Renal cortex interstitium (tissue), 11 donors: ENCODE data around the gene SPRYD7. TPM values are rescaled to one million over a fixed set of nuclear protein-coding genes. Genes with fewer than 3 reads are reported as not detected.
"Not testable (repeated sequence)": the region's sequence is repeated elsewhere in the genome, so short reads cannot be mapped to it uniquely, and the experiment has no call there.

ENCODE experiments used
- DNase-seq, 11 donors: peaks; one replicate each; pipeline ENCODE4 v3.0.0-alpha.2; 2013; ENCODE audit warnings: low read depth in 9 of 11, low spot score in 4 of 11; ENCODE audit errors: extremely low read depth in 1 of 11
- polyA plus RNA-seq, 3 donors: library from polyadenylated mRNA; unstranded; fragments of 120-200 nt; gene quantifications; one replicate each; pipeline ENCODE4 v1.2.1, GENCODE V29; 2013; ENCODE audit not compliant: insufficient read length in 3 of 3

Gene SPRYD7
- polyA plus RNA-seq, 3 donors = 11.6 to 14.5 (median 13.1) TPM

DNA sequence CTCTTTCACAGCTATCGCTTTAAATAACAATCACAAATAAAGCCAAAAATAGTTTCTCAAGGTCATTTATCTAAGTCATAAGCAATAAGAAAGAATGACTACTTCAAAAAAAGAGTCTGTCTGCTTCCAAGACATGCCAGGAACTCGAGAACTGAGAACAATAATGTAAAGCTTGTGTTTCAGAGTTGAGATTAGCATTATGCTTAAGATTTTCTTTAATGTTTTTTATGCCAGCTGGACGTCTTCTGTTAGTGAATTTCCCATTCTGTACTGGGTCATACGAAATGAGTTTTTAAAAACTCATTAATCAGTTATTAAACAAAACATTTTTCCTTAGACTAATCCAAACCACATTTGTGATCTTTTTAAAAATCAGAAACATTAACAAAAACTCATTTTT is 3.2 kb upstream of the SPRYD7 start:
- DNase-seq = peak in 4 of 11 donors; percentile 0 to 15 (median 10)

DNA sequence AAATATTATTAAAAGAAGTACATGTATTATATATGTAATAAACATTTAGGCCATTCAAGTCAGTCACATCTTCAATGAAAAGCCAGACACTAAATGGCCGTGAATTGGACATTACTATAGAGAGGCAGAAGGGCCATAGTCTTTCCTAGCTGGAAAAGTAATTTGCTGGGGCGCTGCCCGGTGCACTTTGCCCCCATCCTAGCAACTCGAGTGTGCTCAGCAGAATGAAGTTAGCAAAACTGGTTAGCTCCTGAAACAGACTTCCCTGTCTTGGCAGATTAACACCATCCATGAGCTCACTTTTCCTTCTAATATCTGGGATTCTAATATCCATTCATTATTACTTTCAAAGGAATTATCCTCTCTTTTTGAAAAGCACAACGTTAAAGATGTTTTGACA is 2.8 kb upstream of the SPRYD7 start:
- DNase-seq = peak in 2 of 11 donors; percentile 3 to 37

DNA sequence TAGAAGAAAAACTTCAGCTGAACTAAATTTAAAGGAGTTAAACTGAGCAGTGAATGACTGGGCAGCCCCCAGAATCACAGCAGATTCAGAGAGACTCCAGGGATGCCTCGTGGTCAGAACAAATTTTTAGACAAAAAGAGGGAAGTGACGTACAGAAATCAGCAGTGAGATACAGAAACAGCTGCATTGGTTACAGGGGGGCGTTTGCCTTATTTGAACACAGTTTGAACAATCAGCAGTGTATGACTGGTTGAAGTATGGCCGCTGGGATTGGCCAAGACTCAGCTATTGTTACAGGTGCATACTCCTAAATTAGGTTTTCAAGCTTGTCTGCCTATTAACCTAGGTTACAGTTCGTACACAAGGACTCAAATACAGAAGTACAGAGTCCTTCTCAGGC is 2.2 kb upstream of the SPRYD7 start:
- DNase-seq = no peak

DNA sequence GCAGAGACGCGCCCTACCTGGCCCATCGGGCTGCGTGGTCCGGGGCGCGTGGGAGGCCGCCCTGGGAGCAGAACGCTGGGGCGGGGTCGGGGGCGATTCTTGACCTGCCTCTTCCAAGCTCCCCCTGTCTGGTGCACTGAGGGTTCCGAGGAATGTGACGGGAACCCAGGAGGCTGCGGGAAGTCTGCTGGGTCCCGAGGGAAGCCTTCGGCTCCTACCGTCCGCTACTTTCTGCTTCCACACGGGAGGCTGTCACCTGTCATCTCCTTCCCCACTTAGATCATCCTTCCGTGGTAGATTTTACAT is 781 bp upstream of the SPRYD7 start:
- DNase-seq = peak in 2 of 11 donors; percentile 11 to 13

DNA sequence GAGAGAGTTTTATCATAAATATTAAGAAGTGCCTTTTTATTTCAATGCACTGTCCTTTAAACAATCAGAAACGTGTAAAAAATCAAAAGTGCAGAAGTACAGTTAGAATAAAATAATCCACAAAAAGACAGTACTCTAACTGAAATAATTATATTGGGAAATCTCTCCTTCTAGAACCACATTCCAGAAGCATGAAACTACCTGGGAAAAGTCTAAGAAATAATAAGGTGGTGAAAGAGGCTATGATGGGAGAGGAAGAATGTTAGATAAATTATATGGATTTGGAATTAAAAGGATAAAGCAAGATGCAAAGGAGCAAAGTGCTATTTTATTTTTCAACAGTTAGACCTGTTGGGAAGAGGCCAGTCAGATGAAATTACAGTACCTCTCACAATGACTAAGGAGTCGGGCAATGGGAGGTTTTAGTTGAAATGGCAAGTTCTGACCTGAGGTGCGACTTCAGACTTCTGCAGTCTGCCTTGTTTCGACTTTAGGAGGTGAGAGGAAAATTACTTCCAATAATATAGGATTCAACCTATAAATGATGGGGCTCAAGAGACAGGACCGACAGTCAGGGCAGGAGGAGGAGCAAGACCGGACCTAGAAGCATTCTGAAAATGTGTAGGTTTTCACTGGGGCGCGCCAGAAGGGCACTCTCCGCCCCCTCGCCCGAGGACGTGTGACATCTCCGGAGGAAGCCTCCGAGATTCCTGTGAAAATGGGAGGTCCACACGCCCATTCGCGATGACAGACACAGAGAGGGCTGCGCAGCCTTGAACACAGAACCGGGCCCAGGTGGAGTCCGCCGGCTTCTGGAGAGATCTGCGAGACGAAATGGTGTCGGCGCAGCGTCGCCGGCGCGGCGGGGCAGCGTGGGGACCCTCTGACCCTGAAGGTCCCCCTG is 717 bp downstream of the SPRYD7 start:
- DNase-seq = peak in 4 of 11 donors; percentile 9 to 11 (median 10)

DNA sequence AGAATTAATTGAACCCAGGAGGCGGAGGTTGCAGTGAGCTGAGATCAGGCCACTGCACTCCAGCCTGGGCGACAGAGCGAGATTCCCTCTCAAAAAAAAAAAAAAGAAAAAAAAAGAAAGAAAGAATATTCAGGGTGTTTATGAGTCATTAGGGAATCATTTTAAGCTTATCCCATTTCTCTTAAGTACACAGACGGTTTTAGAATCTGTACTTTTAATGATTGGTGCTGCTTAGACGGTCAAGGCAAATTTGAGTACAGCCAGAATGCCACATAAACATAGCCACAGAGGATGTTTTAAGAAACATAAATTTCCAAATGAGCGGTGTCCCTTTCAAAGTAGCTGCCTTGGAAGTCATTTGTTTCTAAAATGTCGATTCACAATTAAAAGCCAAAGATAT is 2.6 kb downstream of the SPRYD7 start:
- DNase-seq = no peak

GRCh38 chr13:49932868-49933267 is 3.3 kb downstream of the SPRYD7 start:
- no peak for DNase-seq

DNA sequence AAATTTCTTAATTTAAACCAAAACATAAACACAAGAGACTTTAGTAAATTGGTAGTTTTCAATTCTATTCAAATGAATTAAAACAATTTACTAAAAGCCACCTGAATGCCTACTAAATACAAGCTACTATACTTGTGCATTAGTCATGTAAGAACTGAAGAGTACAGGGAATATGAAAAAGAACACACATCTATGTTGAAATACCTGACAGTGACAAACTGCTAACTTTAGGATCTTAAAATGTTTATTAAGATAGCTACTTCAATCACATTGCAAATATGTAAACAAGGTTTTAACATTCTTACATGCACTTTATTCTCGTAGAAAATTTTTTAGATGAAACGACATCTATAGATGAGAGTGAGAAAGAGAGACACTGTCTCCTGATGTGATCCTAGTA is 4.1 kb downstream of the SPRYD7 start:
- no peak for DNase-seq

DNA sequence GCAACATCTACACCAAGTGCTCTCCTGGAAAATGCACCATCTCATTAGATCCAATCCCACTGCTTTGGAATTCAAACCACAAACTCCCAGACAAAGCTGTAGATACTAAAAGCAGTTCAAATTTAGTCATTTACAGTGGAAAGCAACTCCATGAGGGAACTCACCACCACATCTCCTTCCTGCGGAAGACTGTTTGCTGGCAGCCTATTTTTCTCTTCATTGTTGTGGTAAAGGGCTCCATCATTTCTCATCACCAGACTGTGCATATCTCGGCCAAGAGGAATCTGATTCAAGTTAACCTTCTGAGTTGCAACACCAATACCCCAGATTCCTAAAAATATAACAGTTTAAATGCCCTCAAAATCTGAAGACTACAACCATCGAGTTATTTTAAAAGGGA is 8.4 kb downstream of the SPRYD7 start:
- no peak for DNase-seq

- no peak for DNase-seq
Measured at GRCh38 chr13:49925881-49926418, 10.2 kb downstream of the SPRYD7 start.

GRCh38 chr13:49922301-49922700 is 13.8 kb downstream of the SPRYD7 start:
- DNase-seq = no peak

DNA sequence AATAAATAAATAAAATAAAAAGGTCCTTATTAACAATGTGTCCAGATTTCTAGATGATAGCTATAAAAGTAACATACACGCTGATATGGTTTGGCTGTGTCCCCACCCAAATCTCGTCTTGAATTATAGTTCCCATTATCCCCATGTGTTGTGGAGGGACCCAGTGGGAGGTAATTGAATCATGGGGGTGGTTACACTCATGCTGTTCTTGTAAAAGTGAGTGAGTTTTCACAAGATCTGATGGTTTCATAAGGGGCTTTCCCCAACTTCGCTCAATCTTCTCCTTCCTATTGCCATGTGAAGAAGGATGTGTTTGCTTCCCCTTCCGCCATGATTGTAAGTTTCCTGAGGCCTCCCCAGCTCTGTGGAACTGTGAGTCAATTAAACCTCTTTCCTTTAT is 15.2 kb downstream of the SPRYD7 start:
- not testable (repeated sequence) for DNase-seq

DNA sequence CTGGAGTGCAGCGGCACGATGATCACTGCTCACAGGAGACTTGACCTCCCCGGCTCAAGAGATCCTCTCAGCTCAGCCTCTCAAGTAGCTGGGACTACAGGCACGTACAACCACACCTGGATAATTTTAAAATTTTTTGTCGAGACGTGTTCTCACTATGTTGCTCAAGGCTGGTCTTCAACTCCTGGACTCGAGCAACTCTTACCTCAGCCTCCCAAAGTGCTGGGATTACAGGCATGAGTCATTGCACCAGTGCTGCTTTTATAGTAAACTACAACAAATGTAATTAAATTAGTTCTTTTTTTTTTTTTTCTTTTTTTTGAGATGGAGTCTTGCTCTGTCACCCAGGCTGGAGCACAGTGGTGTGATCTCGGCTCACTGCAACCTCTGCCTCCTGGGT is 18.0 kb downstream of the SPRYD7 start:
- not testable (repeated sequence) for DNase-seq

DNA sequence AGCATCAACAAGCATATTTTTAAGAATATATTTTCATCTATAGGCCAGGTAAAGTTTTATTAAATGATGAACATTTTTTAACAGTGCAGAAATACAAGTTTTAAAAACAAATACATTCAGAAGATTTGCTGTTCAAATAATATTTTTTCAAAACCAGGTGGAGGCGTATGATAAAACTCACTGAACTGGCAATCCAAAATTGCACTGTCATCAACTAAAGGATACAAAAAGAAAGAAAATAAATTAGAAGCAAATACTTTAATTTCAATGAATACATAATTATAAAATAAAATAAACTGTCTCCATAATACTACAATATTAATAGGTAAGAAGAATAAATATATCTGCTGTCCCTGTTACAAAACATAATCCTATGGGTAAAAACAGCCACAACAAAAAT is 21.2 kb downstream of the SPRYD7 start:
- no peak for DNase-seq

DNA sequence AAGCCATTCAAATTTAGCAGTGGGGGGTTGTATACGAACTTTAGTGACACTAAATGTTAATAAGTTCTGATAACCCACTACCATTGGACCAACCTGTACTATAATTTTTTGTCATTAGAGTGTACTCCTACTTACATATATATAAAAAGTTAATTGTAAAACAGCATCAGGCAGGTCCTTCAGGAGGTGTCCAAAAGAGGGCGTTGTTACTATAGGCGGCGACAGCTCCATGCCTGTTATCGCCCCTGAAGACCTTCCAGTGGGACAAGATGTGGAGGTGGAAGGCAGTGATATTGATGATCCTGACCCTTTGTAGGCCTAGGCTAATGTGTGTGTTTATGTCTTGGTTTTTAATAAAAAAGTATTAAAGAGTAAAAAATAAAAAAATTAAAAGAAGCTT is 27.5 kb downstream of the SPRYD7 start:
- DNase-seq = no peak

GRCh38 chr13:49904729-49905456 is 31.2 kb downstream of the SPRYD7 start:
- DNase-seq = no peak

GRCh38 chr13:49898792-49899191 is 37.3 kb downstream of the SPRYD7 start:
- DNase-seq = no peak

GRCh38 chr13:49897713-49898112 is 38.4 kb downstream of the SPRYD7 start:
- DNase-seq = no peak

DNA sequence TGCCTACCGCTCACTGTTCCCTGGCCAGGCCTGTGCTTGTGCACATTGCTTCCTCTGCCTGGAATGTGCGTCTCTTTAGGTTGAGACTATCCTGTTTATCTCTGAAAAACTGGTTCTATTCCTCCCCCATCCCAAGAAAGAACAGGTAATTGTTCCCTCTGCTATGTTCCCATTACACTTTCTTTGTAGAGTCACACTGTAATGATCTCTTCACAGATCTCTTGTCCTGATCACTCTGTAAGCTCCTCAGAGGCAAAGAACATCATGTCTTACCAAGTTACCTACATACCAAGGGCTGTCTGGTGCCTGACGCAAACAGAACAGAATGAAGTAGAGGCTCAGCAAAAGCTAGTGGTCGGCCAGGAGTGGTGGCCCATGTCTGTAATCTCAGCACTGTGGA is 40.3 kb downstream of the SPRYD7 start:
- DNase-seq = no peak

- DNase-seq = no peak
Measured at GRCh38 chr13:49893591-49893990, 42.5 kb downstream of the SPRYD7 start.
